ENCODE measurements around the gene SPDYE16. TPM values are rescaled to one million over a fixed set of nuclear protein-coding genes. Genes with fewer than 3 reads are reported as not detected.
"Not testable (repeated sequence)": the region's sequence is repeated elsewhere in the genome, so short reads cannot be mapped to it uniquely, and the experiment has no call there.

Gene SPDYE16
- total and polyA plus RNA-seq, 12 donors = 0.16 to 2.9 (median 0.40) TPM; not detected in 3

GRCh38 chr7:76507723-76508406 lies 35.2 kb downstream of the SPDYE16 start:
- TF ChIP-seq POLR2A (IDR thresholded peaks at IDR 0.05) (no peak), CTCF (IDR thresholded peaks at IDR 0.05) (no peak)
- DNase-seq = peak in 4 of 7 donors; percentile 34 to 56 (median 41)
- Histone ChIP-seq H3K36me3 (replicated peaks in 1 of 2) (peaks cover 0 to 5% of the 10 kb centered on the region in 2 donors), H3K4me1 (replicated peaks in 1 of 2) (peaks cover under 1 to 1% of the 10 kb centered on the region in 2 donors), H3K4me3 (no peak overlapping the region), H3K27me3 (no peaks in the 10 kb centered on the region), H3K9me3 (replicated peaks in 1 of 3) (no peaks in the 10 kb centered on the region), H3K27ac (peak overlapping the region in 1 of 5 donors; percentile 34)
- WGBS, 4 donors = 67 to 77% (median 72%) methylated on average over 11 of the region's 11 CpGs
- intact Hi-C loops (cut with DNase I) = loop anchor here (10.0 kb wide), 1 partner anchor 487 kb away; no protein-coding TSS in a partner anchor

- intact Hi-C loops (cut with DNase I) = loop anchor here (10.0 kb wide), 1 partner anchor 488 kb away; no protein-coding TSS in a partner anchor
- not testable (repeated sequence) for H3K36me3 ChIP-seq (replicated peaks in 1 of 2); H3K4me3 ChIP-seq; H3K27ac ChIP-seq; H3K9me3 ChIP-seq (replicated peaks in 1 of 3); H3K27me3 ChIP-seq; DNase-seq; H3K4me1 ChIP-seq (replicated peaks in 1 of 2)
- 84 to 96% (median 95%) methylated on average over 8 of the region's 8 CpGs for WGBS, 4 donors
These were observed 36.5 kb downstream of the SPDYE16 start for GRCh38 chr7:76506643-76507042.

GRCh38 chr7:76506081-76506440 lies 37.0 kb downstream of the SPDYE16 start:
- no peaks in the 10 kb centered on the region for H3K27me3 ChIP-seq
- 78 to 97% (median 82%) methylated on average over 4 to 5 of the region's 5 CpGs for WGBS, 4 donors
- TF ChIP-seq CTCF (IDR thresholded peaks at IDR 0.05) (no peak), POLR2A (IDR thresholded peaks at IDR 0.05) (no peak)
- H3K27ac ChIP-seq = no peak overlapping the region
- no peaks in the 10 kb centered on the region for H3K4me1 ChIP-seq (replicated peaks in 1 of 2)
- DNase-seq = no peak
- no peak overlapping the region for H3K4me3 ChIP-seq
- intact Hi-C loops (cut with DNase I) = loop anchor here (10.0 kb wide), 1 partner anchor 489 kb away; no protein-coding TSS in a partner anchor
- peaks cover 0 to 5% of the 10 kb centered on the region in 2 donors for H3K36me3 ChIP-seq (replicated peaks in 1 of 2)
- H3K9me3 ChIP-seq (replicated peaks in 1 of 3) = no peaks in the 10 kb centered on the region

GRCh38 chr7:76505168-76506080 lies 37.7 kb downstream of the SPDYE16 start:
- TF ChIP-seq POLR2A (IDR thresholded peaks at IDR 0.05) (no peak), CTCF (IDR thresholded peaks at IDR 0.05) (no peak)
- DNase-seq = peak in 1 of 7 donors; percentile 13
- H3K27me3 ChIP-seq = no peaks in the 10 kb centered on the region
- H3K36me3 ChIP-seq (replicated peaks in 1 of 2) = peaks cover 0 to 5% of the 10 kb centered on the region in 2 donors
- H3K4me3 ChIP-seq = no peak overlapping the region
- H3K9me3 ChIP-seq (replicated peaks in 1 of 3) = no peaks in the 10 kb centered on the region
- intact Hi-C loops (cut with DNase I) = loop anchor here (10.0 kb wide), 1 partner anchor 489 kb away; no protein-coding TSS in a partner anchor
- no peak overlapping the region for H3K27ac ChIP-seq
- H3K4me1 ChIP-seq (replicated peaks in 1 of 2) = no peaks in the 10 kb centered on the region
- WGBS, 4 donors = 93 to 96% (median 95%) methylated on average over 17 to 32 of the region's 32 CpGs

- DNase-seq; H3K27me3 ChIP-seq; H3K36me3 ChIP-seq (replicated peaks in 1 of 2); H3K4me3 ChIP-seq; H3K4me1 ChIP-seq (replicated peaks in 1 of 2); H3K9me3 ChIP-seq (replicated peaks in 1 of 3); H3K27ac ChIP-seq: not testable (repeated sequence)
- WGBS, 4 donors = 87 to 95% (median 92%) methylated on average over 13 to 23 of the region's 33 CpGs
- intact Hi-C loops (cut with DNase I) = loop anchor here (10.0 kb wide), 1 partner anchor 490 kb away; no protein-coding TSS in a partner anchor
These were observed 38.5 kb downstream of the SPDYE16 start for GRCh38 chr7:76504351-76505167.

- H3K27me3 ChIP-seq; H3K27ac ChIP-seq; H3K4me3 ChIP-seq; H3K4me1 ChIP-seq (replicated peaks in 1 of 2); H3K9me3 ChIP-seq (replicated peaks in 1 of 3); H3K36me3 ChIP-seq (replicated peaks in 1 of 2); DNase-seq: not testable (repeated sequence)
- intact Hi-C loops (cut with DNase I) = loop anchor here (10.0 kb wide), 1 partner anchor 492 kb away; no protein-coding TSS in a partner anchor
- WGBS, 4 donors = 92 to 97% (median 92%) methylated on average over 7 to 12 of the region's 12 CpGs
These were observed 39.9 kb downstream of the SPDYE16 start for GRCh38 chr7:76503244-76503643.

- H3K4me1 ChIP-seq (replicated peaks in 1 of 2); H3K27me3 ChIP-seq; H3K4me3 ChIP-seq; DNase-seq; H3K36me3 ChIP-seq (replicated peaks in 1 of 2); H3K9me3 ChIP-seq (replicated peaks in 1 of 3); H3K27ac ChIP-seq: not testable (repeated sequence)
- 75 to 92% (median 91%) methylated on average over 2 to 16 of the region's 16 CpGs; no CpG with 5 or more reads in 1 of the 4 donors for WGBS, 4 donors
- intact Hi-C loops (cut with DNase I) = loop anchor here (10.0 kb wide), 1 partner anchor 492 kb away; no protein-coding TSS in a partner anchor
These were observed 40.3 kb downstream of the SPDYE16 start for GRCh38 chr7:76502836-76503235.

Data from adrenal gland (tissue), 12 donors.